GM21526 (cell line): ENCODE measurements around the gene AFDN.

Experiments
- ATAC-seq: cut with Tn5 transposase; IDR thresholded peaks from one replicate; pipeline ENCODE4 v1.9.1; 2021; ENCODE audit warnings: moderate library complexity; ENCODE audit not compliant: unreplicated experiment, low FRiP score

The AFDN gene

DNA sequence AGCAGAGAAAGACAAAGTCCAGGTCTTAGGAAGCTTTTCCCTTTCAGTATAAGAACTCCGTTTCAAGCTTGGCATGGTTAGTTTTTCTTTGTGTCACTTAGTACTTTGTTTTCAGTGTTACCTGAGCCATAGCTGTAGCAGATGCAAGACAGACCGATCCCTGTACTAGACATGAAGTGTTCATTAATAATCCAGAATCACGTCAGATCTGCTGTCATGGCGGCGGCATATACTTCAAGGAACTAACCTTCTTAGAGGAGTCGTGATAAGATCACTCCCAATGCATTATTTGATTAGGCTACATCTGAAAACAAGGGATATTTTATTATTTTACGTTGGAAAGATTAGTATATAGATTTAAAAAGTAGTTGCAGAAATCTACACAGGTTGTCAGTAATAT is 83.9 kb downstream of the AFDN start:
- ATAC-seq, result no peak

DNA sequence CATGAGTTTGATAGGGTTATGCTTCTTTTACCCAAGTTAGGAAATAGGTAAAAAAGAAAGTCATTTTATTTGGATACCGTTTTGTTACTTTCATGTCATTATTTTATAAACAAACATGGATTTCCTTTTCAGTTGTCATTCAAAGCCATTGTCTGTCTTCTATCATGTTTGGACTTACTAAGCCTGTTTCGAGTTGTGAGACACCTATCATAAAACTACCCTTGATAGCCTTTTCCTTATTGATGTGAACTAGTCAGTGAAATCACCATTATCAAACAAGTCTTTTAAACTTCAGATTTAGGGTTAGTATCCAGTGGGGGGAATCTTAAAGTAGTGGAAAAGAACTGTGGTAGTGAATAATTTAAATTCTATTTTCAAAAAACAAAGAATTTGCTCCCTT is 85.8 kb downstream of the AFDN start:
- no peak for ATAC-seq

DNA sequence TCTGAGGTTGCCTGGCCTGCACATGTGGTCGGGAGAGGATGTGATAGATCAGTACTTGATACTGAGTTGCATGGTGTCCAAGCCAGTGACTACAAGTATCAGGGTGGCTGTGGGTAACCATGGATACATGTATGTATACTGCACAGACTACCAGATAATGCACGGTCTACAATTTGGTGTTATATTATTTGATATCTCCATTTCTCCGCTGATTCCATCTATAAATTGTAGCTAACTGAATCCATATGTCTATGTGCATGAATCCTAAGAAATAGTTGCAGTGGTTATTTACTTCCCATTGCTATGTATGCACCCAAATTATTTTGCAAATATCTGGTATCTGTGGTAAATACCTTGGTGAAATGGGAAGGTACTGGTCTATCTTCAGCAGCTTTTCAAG is 87.0 kb downstream of the AFDN start:
- no peak for ATAC-seq

DNA sequence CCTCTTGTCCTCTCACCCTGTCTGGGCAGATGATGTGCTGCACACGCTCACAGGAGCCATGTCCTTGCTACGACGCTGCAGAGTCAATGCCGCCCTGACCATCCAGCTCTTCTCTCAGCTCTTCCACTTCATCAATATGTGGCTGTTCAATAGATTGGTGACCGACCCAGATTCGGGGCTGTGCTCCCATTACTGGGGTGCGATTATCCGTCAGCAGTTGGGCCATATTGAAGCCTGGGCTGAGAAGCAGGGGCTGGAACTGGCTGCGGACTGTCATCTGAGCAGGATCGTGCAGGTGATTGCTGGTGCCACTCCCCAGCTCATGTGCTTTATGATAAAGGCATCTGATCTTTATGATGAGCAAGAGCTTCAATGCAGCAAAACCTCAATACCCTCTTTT is 88.4 kb downstream of the AFDN start:
- ATAC-seq, result no peak

DNA sequence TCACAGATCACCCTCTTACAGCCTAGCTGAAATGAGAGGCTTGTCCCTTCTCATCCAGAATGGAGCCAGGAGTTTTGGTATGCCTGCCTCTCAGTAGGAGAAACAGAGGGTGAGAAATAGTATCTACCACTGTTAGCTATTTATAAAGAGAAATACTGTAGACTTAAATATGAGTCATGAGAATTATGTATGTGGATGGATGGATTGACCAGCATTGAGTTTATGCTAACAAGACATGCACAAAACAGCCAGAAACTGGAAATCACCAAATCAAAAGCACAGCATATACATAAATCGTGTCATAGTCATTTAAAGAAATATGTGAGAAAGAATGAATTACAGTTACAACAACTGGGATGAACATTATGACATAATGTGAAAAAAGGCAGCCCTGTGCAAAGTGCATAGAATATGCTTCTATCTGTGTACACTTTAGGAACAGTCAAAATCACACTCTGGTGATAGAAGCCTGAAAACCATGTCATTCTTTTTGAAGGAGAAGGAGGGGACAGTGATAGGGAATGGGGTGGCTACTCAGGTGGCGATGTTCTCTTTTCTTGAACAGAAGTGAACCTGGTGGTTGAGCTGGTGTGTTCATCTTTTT is 90.9 kb downstream of the AFDN start:
- ATAC-seq, result no peak

DNA sequence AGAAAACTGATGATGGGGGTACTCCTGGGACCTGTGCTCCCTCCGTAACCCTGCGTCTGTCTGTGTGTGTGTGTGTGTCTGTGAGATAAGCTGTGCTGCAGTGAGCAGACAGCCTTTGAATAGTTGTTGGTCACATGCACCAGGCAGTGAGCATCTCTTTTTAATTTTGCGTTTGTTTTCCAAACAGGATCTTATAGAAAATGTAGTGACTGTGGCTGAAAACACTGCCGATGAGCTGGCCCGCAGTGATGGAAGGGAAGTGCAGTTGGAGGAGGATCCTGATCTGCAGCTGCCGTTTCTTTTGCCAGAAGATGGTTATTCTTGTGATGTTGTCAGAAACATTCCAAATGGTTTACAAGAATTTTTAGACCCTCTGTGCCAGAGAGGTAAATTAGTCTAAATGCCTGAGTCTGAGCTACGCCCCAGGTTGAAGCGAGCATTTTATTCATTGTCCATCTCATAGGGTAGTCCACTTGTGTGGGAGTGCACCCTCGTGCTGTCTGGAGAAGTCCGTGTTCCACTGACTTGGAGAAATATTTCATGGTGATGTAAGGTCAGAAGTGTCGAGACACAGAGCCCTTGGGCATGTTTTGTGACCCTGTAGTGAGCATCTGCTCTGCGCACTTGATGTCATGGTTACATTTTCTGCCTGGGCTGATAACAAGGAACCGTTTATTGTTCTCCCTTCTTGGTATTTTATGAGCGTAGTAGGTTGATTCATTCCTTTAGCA is 92.0 kb downstream of the AFDN start:
- no peak for ATAC-seq

DNA sequence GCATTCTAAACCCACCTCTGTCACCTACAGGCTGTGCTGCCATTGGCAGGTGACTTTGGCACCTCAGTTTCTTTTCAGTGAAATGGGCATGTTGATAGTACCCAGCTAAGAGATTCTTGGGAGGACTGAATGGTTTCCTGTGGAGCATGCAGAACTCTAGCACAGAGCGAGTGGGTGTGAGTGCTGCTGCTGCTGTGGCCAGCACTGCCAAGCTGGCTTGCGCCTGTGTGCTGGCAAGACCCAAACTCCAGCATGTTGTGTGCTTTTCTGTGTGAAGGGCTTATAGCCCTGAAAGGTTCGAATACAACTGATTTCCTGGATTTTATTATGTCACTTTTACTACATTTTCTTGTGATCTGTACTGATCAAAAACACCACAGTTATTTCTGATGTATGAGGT is 92.6 kb downstream of the AFDN start:
- ATAC-seq, result no peak

DNA sequence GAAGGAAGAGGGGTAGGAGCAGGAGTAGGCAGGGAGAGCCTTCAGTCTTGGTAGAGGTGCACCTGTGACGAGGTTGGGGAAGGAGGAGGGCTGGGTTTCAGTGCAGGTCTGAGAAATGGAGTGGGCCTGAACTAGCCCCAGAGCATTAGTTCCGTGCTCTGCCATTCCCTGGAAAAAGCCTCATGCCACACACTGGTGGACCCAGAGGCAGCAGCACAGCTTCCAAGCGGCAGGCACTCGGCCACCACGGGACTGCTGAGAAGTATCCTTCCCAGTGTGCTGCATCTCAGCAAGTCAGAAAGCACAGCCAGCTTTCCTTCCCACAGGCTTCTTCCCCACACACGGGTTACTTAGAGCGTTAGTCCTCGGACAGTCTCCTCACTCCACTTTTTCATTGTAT is 93.5 kb downstream of the AFDN start:
- ATAC-seq, result no peak

DNA sequence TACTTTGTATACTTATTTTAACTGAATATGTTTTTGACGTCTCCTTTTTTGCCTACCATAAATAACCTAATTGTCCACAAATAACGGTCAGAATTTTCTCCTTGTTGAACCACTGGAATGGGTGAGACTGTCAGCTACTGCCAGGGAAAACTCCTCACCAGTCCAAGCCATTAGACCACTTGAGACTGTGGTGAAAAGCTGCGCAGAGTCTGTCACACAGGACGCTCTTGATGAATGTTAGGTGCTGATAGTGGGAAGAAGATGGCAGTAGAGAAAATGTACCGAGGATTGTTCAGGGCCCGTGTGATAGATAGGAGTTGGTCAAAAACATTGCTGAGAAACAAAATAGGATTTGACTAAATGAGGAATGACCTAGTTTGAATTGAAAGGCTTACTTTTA is 95.1 kb downstream of the AFDN start:
- ATAC-seq, result no peak

DNA sequence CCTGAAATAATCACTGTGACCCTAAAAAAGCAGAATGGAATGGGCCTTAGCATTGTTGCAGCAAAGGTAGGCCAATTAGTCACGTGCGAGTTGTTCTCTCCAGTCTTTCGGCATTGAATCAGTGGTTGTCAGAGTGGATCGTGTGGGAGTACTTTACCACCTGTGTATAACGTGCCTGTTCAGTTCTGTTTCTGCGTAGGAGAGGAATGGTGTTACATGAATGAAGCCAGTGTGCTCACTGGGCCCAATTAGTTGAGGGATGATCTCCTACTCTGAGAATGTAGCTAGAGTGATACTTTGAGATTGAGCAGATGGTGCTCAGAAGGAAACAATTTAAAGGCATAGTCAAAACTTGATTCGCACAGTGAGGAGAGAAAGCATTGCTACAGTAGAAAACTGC is 98.3 kb downstream of the AFDN start:
- ATAC-seq, result no peak

DNA sequence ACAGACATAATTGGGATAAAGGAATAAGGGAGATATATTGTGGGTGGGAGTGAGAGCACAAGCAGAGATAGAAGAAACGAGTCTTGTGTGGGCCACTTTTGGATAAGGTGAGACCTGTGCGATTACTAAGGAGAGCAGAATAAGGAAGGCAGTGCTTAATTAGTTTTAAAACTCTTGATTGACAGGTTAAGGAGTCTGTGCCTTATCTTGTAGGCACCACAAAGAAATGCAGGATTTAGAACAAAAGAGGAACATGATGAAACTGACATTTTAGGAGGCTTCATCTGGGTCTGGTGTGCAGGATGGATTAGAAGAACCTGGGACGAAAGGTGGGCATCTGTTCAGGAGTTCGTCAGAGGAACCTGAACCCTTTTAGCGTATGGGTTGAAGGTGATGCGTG is 100.5 kb downstream of the AFDN start:
- no peak for ATAC-seq

DNA sequence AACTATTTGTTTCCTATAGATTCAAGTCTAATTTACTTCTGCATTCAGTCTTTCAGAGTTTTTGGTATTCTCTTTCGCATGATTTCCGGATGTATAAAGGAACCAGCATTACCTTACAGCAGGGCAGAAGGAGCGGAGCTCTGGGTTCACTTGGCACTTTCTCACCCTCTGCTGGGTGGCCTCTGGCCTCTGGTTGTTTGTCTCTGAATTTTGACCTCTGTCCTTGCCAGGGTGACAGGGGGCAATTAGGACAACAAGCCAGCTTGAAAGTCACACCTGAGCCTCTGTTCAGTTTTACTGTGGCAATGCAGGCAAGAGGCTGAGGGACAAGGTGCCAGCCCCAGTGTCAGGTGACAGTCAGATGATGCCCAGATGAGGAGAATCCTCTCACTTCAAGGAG is 101.4 kb downstream of the AFDN start:
- ATAC-seq, result no peak

DNA sequence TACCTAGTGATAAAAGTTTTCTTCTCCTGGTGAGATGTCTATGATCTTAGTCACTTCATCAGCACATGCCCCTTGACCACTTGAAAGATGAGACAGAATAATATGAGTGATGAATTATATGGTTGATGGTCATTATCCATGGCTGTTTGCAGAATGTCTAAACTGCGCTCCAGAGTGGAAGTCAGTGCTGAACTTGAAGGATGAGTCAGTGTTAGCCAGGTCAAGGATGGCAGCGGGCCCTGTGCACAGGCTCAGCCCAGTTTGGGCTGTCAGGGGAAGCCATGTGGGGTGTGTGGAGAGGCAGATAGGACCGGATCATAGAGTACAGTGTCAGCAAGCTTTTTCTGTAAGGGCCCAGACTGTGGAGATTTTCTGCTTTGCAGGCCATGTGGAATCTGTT is 103.6 kb downstream of the AFDN start:
- no peak for ATAC-seq

DNA sequence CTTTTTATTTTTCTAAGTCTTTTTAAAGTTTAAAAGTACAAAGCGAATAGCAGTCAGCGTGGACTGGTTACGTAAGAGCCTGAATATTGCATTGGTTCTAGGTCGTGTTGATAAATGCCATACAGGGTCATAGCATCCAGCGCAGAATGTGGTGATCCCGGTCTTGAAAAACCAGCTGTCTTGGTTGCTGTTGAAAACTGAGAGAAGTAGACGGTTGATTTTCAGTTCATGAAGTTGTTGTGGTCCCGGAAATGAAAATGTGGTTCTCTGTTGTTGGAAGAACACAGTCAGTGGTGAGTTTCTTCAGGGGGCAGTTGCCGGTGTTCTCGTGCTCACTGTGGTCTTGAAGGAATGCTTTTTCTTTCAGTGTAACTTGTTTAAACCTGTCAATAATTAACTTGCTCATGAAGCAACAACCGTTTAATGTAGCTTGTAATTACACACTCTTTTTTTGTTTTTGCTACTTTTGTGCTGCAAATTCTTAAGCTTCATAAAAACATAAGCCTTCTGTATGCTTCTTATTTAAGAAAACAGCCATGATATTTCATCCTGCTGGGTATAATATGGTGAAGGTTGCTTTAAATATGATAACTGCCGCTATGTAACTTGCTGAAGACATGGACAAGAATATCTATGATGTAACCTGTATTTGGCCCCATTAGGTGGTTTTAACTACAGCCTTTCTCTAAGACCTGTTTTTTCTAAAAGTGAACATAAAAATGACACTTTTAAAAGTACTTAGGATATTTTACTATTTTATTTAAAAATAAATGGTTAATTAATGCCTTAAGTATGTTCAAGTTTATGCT is 106.0 kb downstream of the AFDN start:
- no peak for ATAC-seq

DNA sequence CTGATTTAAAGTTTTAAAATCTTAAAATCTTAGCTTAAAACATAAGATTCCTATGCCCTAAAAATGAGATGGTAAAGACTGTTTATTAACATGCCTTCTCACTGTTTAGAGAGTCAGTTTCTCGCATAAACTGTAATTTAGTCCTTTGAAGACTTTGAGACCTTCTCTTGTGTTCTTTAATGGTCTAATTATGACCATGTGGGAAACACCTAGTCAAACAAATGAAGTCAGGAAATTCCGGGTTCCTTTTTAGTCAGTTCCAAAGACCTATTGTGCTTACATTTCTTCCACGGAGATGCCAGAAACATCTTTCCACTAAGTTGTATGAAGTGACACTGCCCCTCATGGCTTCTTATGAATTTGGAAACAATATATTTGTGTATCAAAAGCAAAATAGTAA is 106.6 kb downstream of the AFDN start:
- no peak for ATAC-seq

DNA sequence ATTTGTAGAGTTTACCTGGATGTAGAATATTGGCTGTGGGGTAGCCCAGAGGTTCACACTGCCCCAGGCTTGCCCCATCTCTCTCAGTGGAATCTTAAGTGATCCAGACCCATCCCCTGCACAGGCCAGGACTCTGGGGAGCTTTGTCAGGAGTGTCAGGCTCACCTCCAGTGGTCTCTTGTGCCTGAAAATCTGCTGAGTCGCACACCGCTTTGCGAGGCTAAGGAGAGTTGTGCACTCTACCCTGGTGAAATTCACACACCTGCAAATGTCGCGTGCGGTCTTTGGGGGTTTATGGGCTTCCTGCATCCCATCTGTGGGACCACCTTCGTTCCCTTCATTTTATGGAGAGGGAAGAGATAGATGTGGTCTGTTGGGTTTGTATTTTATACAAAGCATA is 107.1 kb downstream of the AFDN start:
- ATAC-seq, result no peak

DNA sequence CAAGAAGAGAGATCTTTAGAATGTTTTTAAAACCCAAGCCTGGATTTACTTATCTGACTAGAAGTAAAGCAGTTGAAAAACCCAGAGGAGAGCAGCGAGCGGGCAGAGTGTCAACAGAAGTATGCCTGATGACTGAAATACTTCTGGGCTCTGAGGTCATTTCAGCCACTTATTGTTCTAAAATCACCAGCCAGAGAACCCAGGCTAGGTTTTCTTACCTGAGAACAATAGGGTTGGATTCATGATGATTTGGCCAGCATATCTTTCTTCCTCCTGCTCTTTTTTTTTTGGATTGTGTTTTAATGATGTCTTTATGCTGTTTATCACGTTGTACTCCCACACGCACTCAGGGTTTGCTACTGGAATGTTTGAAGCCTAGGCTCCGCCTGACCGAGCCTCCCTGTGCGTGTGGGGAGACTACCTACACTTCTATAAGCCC is 107.7 kb downstream of the AFDN start:
- no peak for ATAC-seq

DNA sequence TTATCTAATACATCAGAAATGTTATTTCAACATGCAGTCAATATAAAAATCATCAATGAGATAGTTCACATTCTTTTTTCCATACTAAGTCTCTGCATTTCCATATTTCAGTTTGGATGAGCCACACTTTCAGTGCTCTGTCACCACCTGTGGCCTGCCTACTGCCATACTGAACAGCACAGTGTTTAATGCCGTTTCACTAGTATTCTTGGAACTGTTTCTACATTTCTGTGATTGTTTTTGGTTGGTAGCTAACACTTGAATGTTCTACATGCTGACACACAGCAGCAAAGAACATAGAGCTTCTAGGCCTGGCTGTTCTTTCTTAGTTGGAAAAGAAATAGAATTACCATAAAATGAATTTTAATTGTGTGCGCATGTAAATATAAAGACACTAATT is 109.3 kb downstream of the AFDN start:
- no peak for ATAC-seq

DNA sequence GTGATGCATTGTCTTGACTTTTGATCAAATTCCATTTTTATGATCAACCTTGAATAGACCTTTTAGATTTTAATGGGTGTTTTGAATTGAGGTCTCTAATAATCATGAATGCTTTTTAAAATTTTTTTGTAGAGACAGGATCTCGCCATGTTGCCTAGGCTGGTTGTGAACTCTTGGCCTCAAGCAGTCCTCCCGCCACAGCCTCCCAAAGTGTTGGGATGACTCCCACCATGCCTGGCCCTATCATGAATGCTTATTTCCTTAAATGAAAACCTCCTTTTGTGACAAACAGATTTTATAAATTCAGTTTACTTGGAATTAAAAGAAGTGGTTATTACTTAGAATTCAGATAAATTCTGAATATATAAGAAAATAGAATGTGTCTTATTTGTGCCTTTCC is 110.6 kb downstream of the AFDN start:
- ATAC-seq, result no peak

DNA sequence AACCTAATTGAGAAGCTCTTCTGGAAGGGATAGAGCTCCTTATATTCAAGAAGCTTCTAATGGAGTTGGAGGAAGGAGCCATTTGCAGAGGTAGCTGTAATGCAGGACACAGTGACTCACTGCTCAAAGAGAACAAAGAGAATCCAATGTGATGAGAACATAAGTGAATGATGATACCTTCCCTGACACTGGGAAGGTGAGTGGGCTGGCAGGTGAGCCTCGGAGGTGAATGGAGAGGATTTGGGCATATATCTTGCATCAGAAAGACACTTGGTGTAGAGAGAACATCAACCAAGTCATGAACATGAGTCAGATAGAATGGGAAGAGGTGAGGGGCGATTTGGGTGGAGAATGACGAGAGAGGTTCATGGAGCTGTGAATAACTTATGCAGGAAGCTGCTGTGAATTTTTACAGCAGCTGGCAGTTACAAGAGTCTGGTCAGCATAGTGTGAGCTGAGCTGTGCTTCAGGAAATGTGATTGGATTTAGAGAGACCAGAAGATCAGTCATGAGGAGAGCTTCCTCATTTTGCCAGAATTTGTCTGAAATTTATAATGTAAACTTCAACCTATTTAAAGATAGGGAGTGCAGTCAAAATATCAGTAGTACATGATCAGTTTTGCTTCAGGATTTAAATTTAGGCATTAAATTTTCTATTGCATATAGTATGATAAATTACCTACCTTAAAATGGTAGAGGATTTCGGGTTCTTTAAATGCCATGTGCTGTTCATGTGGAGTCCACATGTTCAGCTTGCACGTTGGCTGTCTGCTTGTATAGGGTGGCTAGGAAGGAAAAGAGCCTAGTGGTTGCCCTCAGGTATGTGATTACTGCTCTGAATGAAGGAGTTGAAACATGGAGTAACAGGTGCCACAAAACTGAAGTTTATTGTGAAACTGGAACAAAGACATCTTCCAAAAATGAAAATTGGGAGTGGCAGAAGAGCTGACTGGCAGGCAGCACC is 111.5 kb downstream of the AFDN start:
- ATAC-seq, result no peak

DNA sequence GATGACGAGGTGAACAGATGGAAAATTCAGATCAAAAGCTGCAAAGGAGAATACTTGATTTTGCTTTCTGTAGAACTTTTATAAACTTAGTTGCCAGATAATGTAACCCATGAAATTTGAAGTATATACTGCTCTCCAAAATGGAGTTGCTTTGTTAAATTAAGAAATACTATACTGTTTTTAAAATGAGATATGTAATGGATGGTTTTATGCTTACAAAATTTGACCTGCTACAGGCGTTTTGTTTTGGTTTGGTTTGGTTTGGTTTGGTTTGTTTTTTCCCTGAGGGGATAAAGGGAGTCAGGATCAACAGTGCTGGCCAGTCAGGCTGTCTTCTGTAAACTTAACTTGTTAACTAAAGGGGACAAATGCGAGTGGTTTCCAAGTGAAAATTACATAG is 115.1 kb downstream of the AFDN start:
- ATAC-seq, result no peak
